Measurements from ENCODE around the gene LRP1.

LRP1 gene

GRCh38 chr12:57127726-57128518 lies at the start of gene LRP1:
LRP1 (plus strand) TSS chr12:57128483; CDS start chr12:57128965, 482 bp downstream.
- Histone ChIP-seq H3K9me3 (ENCODE audit: control insufficient read depth in 5 of 5, low read length in 5 of 5) (no peaks in the 10 kb centered on the region), H3K9ac (ENCODE audit: low read length in 5 of 5) (peak within 1 kb of the TSS; percentile 26 to 93 (median 88))

DNA sequence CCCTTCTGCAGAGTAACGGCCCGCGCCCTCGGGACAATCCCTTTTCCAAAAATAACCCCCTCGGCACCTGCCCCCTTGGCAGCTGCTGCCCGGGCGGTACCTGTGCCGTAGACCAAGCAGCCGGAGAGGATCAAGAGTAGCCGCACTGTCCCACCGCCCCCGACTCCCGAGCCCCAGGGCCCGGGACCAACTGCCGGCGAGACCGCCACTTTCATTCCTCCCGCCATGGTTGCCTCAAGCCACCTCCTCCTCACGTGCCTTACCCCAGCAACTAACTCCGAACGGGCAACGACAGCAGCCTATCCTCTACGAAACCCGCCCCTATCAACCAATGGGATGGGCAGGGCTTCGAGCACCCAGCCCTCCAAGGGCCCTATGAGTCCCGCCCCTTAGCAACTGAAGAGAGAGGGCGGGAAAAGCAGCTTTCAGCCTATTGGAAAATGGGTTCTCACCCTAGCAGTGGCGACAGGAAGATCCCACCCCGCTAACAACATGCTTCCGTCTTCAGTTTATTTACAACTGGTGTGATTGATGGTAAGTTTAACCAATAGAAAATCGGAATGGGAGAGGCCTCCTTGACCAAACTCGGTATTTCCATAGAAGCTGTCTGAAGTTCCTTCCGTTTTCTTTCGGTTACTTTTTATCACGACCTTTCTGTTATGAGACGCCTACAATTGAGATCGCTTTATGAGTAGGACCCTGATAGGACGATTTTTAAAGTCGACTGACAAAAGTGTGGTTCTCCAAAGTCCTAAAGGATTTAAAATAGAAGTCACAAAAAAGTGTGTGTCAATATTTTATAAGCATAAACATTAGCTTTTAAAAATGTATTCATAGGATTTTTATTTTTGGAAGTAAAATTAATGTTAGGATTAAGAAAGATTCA lies 49.5 kb upstream of the LRP1 start, which contains the start of gene NEMP1:
TSS of gene NEMP1 (minus strand) at position 273 of the 886 bp plus-strand sequence. CDS start at position 227, 46 bp downstream.
- Histone ChIP-seq H3K27me3 (ENCODE audit: control insufficient read depth in 5 of 5, insufficient read depth in 4 of 5, low read length in 5 of 5) (no peaks in the 10 kb centered on the region), H3K4me1 (ENCODE audit: control insufficient read depth in 5 of 5, insufficient read depth in 5 of 5, low read length in 5 of 5) (peaks cover 4 to 19% (median 16%) of the 10 kb centered on the region in 5 donors), H3K36me3 (ENCODE audit: control insufficient read depth in 5 of 5, insufficient read depth in 5 of 5, low read length in 5 of 5) (no peaks in the 10 kb centered on the region), H3K27ac (ENCODE audit: low read depth, low read length) (peak within 1 kb of the TSS; percentile 84), H3K9me3 (ENCODE audit: control insufficient read depth in 5 of 5, low read length in 5 of 5) (no peaks in the 10 kb centered on the region), H3K9ac (ENCODE audit: low read length in 5 of 5) (peak within 1 kb of the TSS; percentile 38 to 83 (median 80)), H3K4me3 (ENCODE audit: low read depth in 1 of 5, low read length in 5 of 5) (peak within 1 kb of the TSS; percentile 75 to 90 (median 86))

More at GRCh38 chr12:57127726-57128518, at the start of gene LRP1:
- H3K4me1 ChIP-seq (ENCODE audit: control insufficient read depth in 5 of 5, insufficient read depth in 5 of 5, low read length in 5 of 5), result peaks cover 18 to 59% (median 45%) of the 10 kb centered on the region in 5 donors
- no peaks in the 10 kb centered on the region for H3K27me3 ChIP-seq (ENCODE audit: control insufficient read depth in 5 of 5, insufficient read depth in 4 of 5, low read length in 5 of 5)
- peaks cover 0 to 3% (median 0%) of the 10 kb centered on the region in 5 donors for H3K36me3 ChIP-seq (ENCODE audit: control insufficient read depth in 5 of 5, insufficient read depth in 5 of 5, low read length in 5 of 5)
- H3K4me3 ChIP-seq (ENCODE audit: low read depth in 1 of 5, low read length in 5 of 5), result peak within 1 kb of the TSS; percentile 77 to 94 (median 83)
- H3K27ac ChIP-seq (ENCODE audit: low read depth, low read length), result peak within 1 kb of the TSS; percentile 99

DNA sequence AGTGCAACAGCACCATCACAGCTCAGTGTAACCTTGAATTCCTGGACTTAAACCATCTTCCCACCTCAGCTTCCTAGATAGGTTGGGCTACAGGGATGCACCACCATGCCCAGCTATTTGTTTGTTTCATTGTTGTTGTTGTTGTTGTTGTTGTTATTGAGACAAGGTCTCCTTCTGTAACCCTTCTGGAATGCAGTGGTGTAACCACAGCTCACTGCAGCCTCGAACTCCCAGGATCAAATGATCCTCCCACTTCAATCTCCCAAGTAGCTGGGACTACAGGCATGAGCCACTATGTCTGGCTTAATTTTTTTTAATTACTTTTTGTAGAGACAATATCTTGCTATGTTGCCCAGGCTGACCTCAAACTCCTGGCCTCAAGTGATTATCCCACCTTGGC lies 48.5 kb upstream of the LRP1 start:
- no peaks in the 10 kb centered on the region for H3K27me3 ChIP-seq (ENCODE audit: control insufficient read depth in 5 of 5, insufficient read depth in 4 of 5, low read length in 5 of 5)
- peaks cover 4 to 19% (median 16%) of the 10 kb centered on the region in 5 donors for H3K4me1 ChIP-seq (ENCODE audit: control insufficient read depth in 5 of 5, insufficient read depth in 5 of 5, low read length in 5 of 5)
- no peaks in the 10 kb centered on the region for H3K9me3 ChIP-seq (ENCODE audit: control insufficient read depth in 5 of 5, low read length in 5 of 5)
- peak overlapping the region in 1 of 5 donors; percentile 56 for H3K9ac ChIP-seq (ENCODE audit: low read length in 5 of 5)
- no peak overlapping the region for H3K4me3 ChIP-seq (ENCODE audit: low read depth in 1 of 5, low read length in 5 of 5)
- H3K27ac ChIP-seq (ENCODE audit: low read depth, low read length), result no peak overlapping the region
- no peaks in the 10 kb centered on the region for H3K36me3 ChIP-seq (ENCODE audit: control insufficient read depth in 5 of 5, insufficient read depth in 5 of 5, low read length in 5 of 5)

DNA sequence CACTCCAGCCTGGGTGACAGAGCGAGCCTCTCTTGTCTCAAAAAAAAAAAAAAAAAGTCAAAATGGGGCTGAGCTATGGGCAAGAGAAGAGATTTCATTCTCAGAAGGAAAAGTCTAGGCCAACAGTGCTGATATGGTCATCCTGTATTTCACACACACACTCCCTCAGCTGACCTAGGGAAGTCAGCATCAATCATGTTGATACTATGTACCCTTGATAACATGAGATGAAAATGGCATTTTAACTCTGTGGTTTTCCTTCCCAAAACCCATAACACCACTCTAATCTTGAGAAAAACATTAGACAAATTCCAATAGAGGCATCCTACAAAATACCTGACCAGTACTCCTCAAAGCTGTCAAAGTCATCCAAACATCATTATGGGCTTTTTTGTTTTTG lies 47.4 kb upstream of the LRP1 start:
- H3K36me3 ChIP-seq (ENCODE audit: control insufficient read depth in 5 of 5, insufficient read depth in 5 of 5, low read length in 5 of 5), result no peaks in the 10 kb centered on the region
- H3K4me1 ChIP-seq (ENCODE audit: control insufficient read depth in 5 of 5, insufficient read depth in 5 of 5, low read length in 5 of 5), result peaks cover 4 to 27% (median 22%) of the 10 kb centered on the region in 5 donors
- H3K9me3 ChIP-seq (ENCODE audit: control insufficient read depth in 5 of 5, low read length in 5 of 5), result no peaks in the 10 kb centered on the region
- H3K27ac ChIP-seq (ENCODE audit: low read depth, low read length), result no peak overlapping the region
- no peak overlapping the region for H3K4me3 ChIP-seq (ENCODE audit: low read depth in 1 of 5, low read length in 5 of 5)
- H3K9ac ChIP-seq (ENCODE audit: low read length in 5 of 5), result no peak overlapping the region
- no peaks in the 10 kb centered on the region for H3K27me3 ChIP-seq (ENCODE audit: control insufficient read depth in 5 of 5, insufficient read depth in 4 of 5, low read length in 5 of 5)

GRCh38 chr12:57085999-57086492 lies 42.2 kb upstream of the LRP1 start:
- Histone ChIP-seq H3K27ac (ENCODE audit: low read depth, low read length) (peak overlapping the region; percentile 99), H3K36me3 (ENCODE audit: control insufficient read depth in 5 of 5, insufficient read depth in 5 of 5, low read length in 5 of 5) (peaks cover 0 to 4% (median under 1%) of the 10 kb centered on the region in 5 donors), H3K27me3 (ENCODE audit: control insufficient read depth in 5 of 5, insufficient read depth in 4 of 5, low read length in 5 of 5) (no peaks in the 10 kb centered on the region), H3K9ac (ENCODE audit: low read length in 5 of 5) (peak overlapping the region in 4 of 5 donors; percentile 31 to 96 (median 52)), H3K9me3 (ENCODE audit: control insufficient read depth in 5 of 5, low read length in 5 of 5) (no peaks in the 10 kb centered on the region), H3K4me1 (ENCODE audit: control insufficient read depth in 5 of 5, insufficient read depth in 5 of 5, low read length in 5 of 5) (peaks cover 8 to 47% (median 43%) of the 10 kb centered on the region in 5 donors), H3K4me3 (ENCODE audit: low read depth in 1 of 5, low read length in 5 of 5) (peak overlapping the region; percentile 33 to 87 (median 74))

GRCh38 chr12:57086493-57087009 lies 41.7 kb upstream of the LRP1 start:
- peak overlapping the region; percentile 99 for H3K27ac ChIP-seq (ENCODE audit: low read depth, low read length)
- H3K4me3 ChIP-seq (ENCODE audit: low read depth in 1 of 5, low read length in 5 of 5), result peak overlapping the region; percentile 73 to 87 (median 76)
- H3K36me3 ChIP-seq (ENCODE audit: control insufficient read depth in 5 of 5, insufficient read depth in 5 of 5, low read length in 5 of 5), result peaks cover 0 to 9% (median 5%) of the 10 kb centered on the region in 5 donors
- peak overlapping the region; percentile 86 to 97 (median 94) for H3K9ac ChIP-seq (ENCODE audit: low read length in 5 of 5)
- H3K4me1 ChIP-seq (ENCODE audit: control insufficient read depth in 5 of 5, insufficient read depth in 5 of 5, low read length in 5 of 5), result peaks cover 8 to 51% (median 47%) of the 10 kb centered on the region in 5 donors
- no peaks in the 10 kb centered on the region for H3K27me3 ChIP-seq (ENCODE audit: control insufficient read depth in 5 of 5, insufficient read depth in 4 of 5, low read length in 5 of 5)
- H3K9me3 ChIP-seq (ENCODE audit: control insufficient read depth in 5 of 5, low read length in 5 of 5), result no peaks in the 10 kb centered on the region

DNA sequence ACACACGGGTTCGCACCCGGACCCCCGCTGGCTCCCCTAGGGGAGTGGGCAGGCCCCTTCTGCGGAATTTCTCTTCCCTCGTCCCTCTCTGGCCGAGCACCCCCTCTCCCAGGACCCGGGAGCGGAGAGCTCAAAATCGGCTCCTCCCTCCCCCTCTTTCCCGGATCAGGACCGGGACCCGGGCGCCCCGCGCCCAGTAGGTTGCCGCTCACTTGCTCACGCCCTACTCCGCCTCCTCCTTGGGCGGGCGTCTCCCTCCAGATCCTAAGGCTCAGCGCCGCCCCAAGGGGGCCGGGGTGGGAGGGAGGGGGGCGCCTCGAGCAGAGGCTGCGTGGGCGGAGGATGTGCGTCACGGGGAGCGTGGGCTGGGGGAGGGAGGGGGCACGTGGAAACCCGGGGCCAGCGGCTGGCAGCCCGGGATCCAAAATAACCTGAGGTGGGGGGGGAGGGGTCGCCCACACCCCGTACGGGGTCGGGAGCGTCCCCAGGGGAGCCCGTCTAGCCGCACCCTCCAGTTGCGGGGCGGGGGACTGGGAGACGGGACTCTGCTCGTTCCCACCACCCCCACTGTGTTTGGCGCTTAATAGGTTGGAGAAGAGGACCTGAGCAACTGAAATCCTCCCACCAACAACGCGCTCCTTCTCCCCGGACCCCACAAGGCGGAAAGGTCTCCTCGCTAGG lies 41.1 kb upstream of the LRP1 start:
- peaks cover 8 to 52% (median 47%) of the 10 kb centered on the region in 5 donors for H3K4me1 ChIP-seq (ENCODE audit: control insufficient read depth in 5 of 5, insufficient read depth in 5 of 5, low read length in 5 of 5)
- H3K9ac ChIP-seq (ENCODE audit: low read length in 5 of 5), result peak overlapping the region; percentile 86 to 97 (median 94)
- peaks cover 0 to 15% (median 11%) of the 10 kb centered on the region in 5 donors for H3K36me3 ChIP-seq (ENCODE audit: control insufficient read depth in 5 of 5, insufficient read depth in 5 of 5, low read length in 5 of 5)
- peak overlapping the region; percentile 99 for H3K27ac ChIP-seq (ENCODE audit: low read depth, low read length)
- peak overlapping the region; percentile 73 to 87 (median 76) for H3K4me3 ChIP-seq (ENCODE audit: low read depth in 1 of 5, low read length in 5 of 5)
- no peaks in the 10 kb centered on the region for H3K27me3 ChIP-seq (ENCODE audit: control insufficient read depth in 5 of 5, insufficient read depth in 4 of 5, low read length in 5 of 5)
- H3K9me3 ChIP-seq (ENCODE audit: control insufficient read depth in 5 of 5, low read length in 5 of 5), result no peaks in the 10 kb centered on the region

GRCh38 chr12:57087691-57088353 lies 40.5 kb upstream of the LRP1 start:
- Histone ChIP-seq H3K4me1 (ENCODE audit: control insufficient read depth in 5 of 5, insufficient read depth in 5 of 5, low read length in 5 of 5) (peaks cover 8 to 59% (median 48%) of the 10 kb centered on the region in 5 donors), H3K9ac (ENCODE audit: low read length in 5 of 5) (peak overlapping the region; percentile 65 to 88 (median 76)), H3K36me3 (ENCODE audit: control insufficient read depth in 5 of 5, insufficient read depth in 5 of 5, low read length in 5 of 5) (peaks cover 0 to 21% (median 17%) of the 10 kb centered on the region in 5 donors), H3K27ac (ENCODE audit: low read depth, low read length) (peak overlapping the region; percentile 99), H3K9me3 (ENCODE audit: control insufficient read depth in 5 of 5, low read length in 5 of 5) (no peaks in the 10 kb centered on the region), H3K4me3 (ENCODE audit: low read depth in 1 of 5, low read length in 5 of 5) (peak overlapping the region; percentile 59 to 78 (median 74)), H3K27me3 (ENCODE audit: control insufficient read depth in 5 of 5, insufficient read depth in 4 of 5, low read length in 5 of 5) (no peaks in the 10 kb centered on the region)
